Gastrocnemius medialis (tissue), 4 donors: ENCODE data around the gene DDX3X.

Source experiments
- CTCF ChIP-seq, 5 experiments: fragments of 450-650 bp in 3 of 5; fragments of 200-600 bp in 2 of 5; sonication (generic) in 2 of 5; IDR thresholded peaks in 4 of 5; conservative IDR thresholded peaks in 1 of 5; 1 replicate in 4 of 5; 2 replicates in 1 of 5; pipeline ENCODE4 v1.5.1; 2016 to 2019; ENCODE audit warnings: antibody characterized with exemption in 5 of 5, mild to moderate bottlenecking in 3 of 5, moderate library complexity in 3 of 5
- POLR2A ChIP-seq, 2 donors: fragments of 450-650 bp; IDR thresholded peaks; one replicate each; pipeline ENCODE4 v1.6.1; 2017; ENCODE audit warnings: antibody characterized with exemption in 2 of 2, mild to moderate bottlenecking in 2 of 2, moderate library complexity in 2 of 2

GRCh38 chrX:41350150-41350975 is 16.4 kb downstream of the DDX3X start:
- TF ChIP-seq CTCF (IDR thresholded peaks at IDR 0.05 in 4 of 5, conservative IDR thresholded peaks at IDR 0.05 in 1 of 5) (no peak), POLR2A (IDR thresholded peaks at IDR 0.05) (no peak)
